CD14-positive monocyte (primary cell): ENCODE measurements around the gene GALK2. TPM values are rescaled to one million over a fixed set of nuclear protein-coding genes. Genes with fewer than 3 reads are reported as not detected.

Source experiments
- DNase-seq, 3 donors: peaks; one replicate each; pipeline ENCODE4 v3.0.0-alpha.2; 2011 to 2022
- H2AFZ ChIP-seq: 2 replicates; pipeline ENCODE4 v1.6.0; 2012; ENCODE audit warnings: mild to moderate bottlenecking, low read depth, low read length, inconsistent platforms; ENCODE audit not compliant: insufficient read depth, poor library complexity, severe bottlenecking
- H3K27ac ChIP-seq, 2 donors: 1 replicate in 1 of 2; 2 replicates in 1 of 2; pipeline ENCODE4 v1.5.1; 2012 to 2013; ENCODE audit warnings: low read length in 2 of 2, control low read depth in 1 of 2, inconsistent platforms in 1 of 2, low read depth in 1 of 2, mild to moderate bottlenecking in 1 of 2
- H3K27me3 ChIP-seq, 2 donors: one replicate each; pipeline versions ENCODE4 v1.6.0 to v1.6.1; 2011 to 2013; ENCODE audit warnings: low read length in 2 of 2; ENCODE audit not compliant: control insufficient read depth in 2 of 2, insufficient read depth in 2 of 2
- H3K36me3 ChIP-seq, 2 donors: replicated peaks in 1 of 2; 1 replicate in 1 of 2; 2 replicates in 1 of 2; pipeline versions ENCODE4 v1.5.1 to v1.6.1; 2012 to 2013; ENCODE audit warnings: low read length in 2 of 2, control low read depth in 1 of 2, inconsistent platforms in 1 of 2, mild to moderate bottlenecking in 1 of 2; ENCODE audit not compliant: insufficient read depth in 2 of 2, control insufficient read depth in 1 of 2
- H3K4me1 ChIP-seq, 2 donors: 1 replicate in 1 of 2; 2 replicates in 1 of 2; pipeline versions ENCODE4 v1.5.1 to v1.6.1; 2012 to 2013; ENCODE audit warnings: low read length in 2 of 2, control low read depth in 1 of 2, inconsistent platforms in 1 of 2, mild to moderate bottlenecking in 1 of 2, moderate library complexity in 1 of 2; ENCODE audit not compliant: insufficient read depth in 2 of 2, control insufficient read depth in 1 of 2
- H3K4me2 ChIP-seq: replicated peaks from 2 replicates; pipeline ENCODE3; 2012; ENCODE audit warnings: low read length, moderate library complexity, mild to moderate bottlenecking; ENCODE audit not compliant: poor library complexity, severe bottlenecking; ENCODE audit errors: extremely low read depth
- H3K4me3 ChIP-seq, 3 experiments: fragments of 200-600 bp in 1 of 3; sonication (generic) in 1 of 3; replicated peaks in 1 of 3; 1 replicate in 2 of 3; 2 replicates in 1 of 3; pipeline ENCODE4 v1.5.1; 2011 to 2013; ENCODE audit warnings: low read length in 3 of 3, mild to moderate bottlenecking in 3 of 3, control low read depth in 2 of 3, low read depth in 2 of 3, inconsistent platforms in 1 of 3, moderate library complexity in 1 of 3
- H3K79me2 ChIP-seq: 2 replicates; pipeline ENCODE4 v1.6.0; 2012; ENCODE audit warnings: mild to moderate bottlenecking, control low read depth, inconsistent platforms, low read length, moderate library complexity; ENCODE audit not compliant: insufficient read depth
- H3K9ac ChIP-seq: 2 replicates; pipeline ENCODE4 v1.6.0; 2017; ENCODE audit warnings: low read length, mild to moderate bottlenecking; ENCODE audit not compliant: insufficient read depth, poor library complexity, severe bottlenecking
- H3K9me3 ChIP-seq, 2 donors: replicated peaks in 1 of 2; 1 replicate in 1 of 2; 2 replicates in 1 of 2; pipeline versions ENCODE4 v1.5.1 to v1.6.1; 2012 to 2013; ENCODE audit warnings: low read length in 2 of 2, control low read depth in 1 of 2; ENCODE audit not compliant: control insufficient read depth in 1 of 2, insufficient read depth in 1 of 2
- H4K20me1 ChIP-seq: 2 replicates; pipeline ENCODE4 v1.6.0; 2012; ENCODE audit warnings: mild to moderate bottlenecking, low read length, control low read depth, moderate library complexity; ENCODE audit not compliant: insufficient read depth
- H3K27ac Mint-ChIP-seq, 7 donors: one replicate each; pipeline ENCODE4 v1.8.0; 2020; ENCODE audit warnings: mild to moderate bottlenecking in 7 of 7, mixed read lengths in 7 of 7, moderate library complexity in 6 of 7, inconsistent platforms in 2 of 7
- H3K27me3 Mint-ChIP-seq, 3 donors: one replicate each; pipeline ENCODE4 v1.8.0; 2021 to 2022; ENCODE audit warnings: low read depth in 3 of 3, mild to moderate bottlenecking in 3 of 3, mixed read lengths in 3 of 3, moderate library complexity in 3 of 3, inconsistent platforms in 1 of 3
- H3K36me3 Mint-ChIP-seq, 2 donors: one replicate each; pipeline ENCODE4 v1.8.0; 2020; ENCODE audit warnings: mixed read lengths in 2 of 2, inconsistent platforms in 1 of 2, mild to moderate bottlenecking in 1 of 2
- H3K4me1 Mint-ChIP-seq: one replicate; pipeline ENCODE4 v1.8.0; 2020; ENCODE audit warnings: mild to moderate bottlenecking, mixed read lengths
- H3K4me3 Mint-ChIP-seq, 2 donors: one replicate each; pipeline ENCODE4 v1.8.0; 2020; ENCODE audit warnings: mild to moderate bottlenecking in 2 of 2, mixed read lengths in 2 of 2, moderate library complexity in 1 of 2
- H3K9me3 Mint-ChIP-seq, 7 donors: one replicate each; pipeline ENCODE4 v1.8.0; 2020 to 2022; ENCODE audit warnings: mixed read lengths in 7 of 7, mild to moderate bottlenecking in 6 of 7, moderate library complexity in 6 of 7, inconsistent platforms in 2 of 7
- CTCF ChIP-seq: fragments of 200-600 bp; IDR thresholded peaks from one replicate; pipeline ENCODE4 v1.8.0; 2022; ENCODE audit warnings: antibody characterized with exemption, mild to moderate bottlenecking
- WGBS: methylation state at CpG from one replicate; pipeline ENCODE4 v1.1.5; 2013; ENCODE audit warnings: missing lambda C conversion rate; ENCODE audit not compliant: insufficient coverage; 5-methylcytosine and 5-hydroxymethylcytosine counted together
- intact Hi-C, 2 donors: fragments of 100-400 bp; cut with micrococcal nuclease; formaldehyde crosslinking; loops; one replicate each; pipeline versions ENCODE4 v1.15.0 to v1.15.1; 2023
- polyA plus RNA-seq, 3 donors: library from polyadenylated mRNA; depleted of rRNA in 1 of 3; unstranded in 2 of 3; stranded (reverse) in 1 of 3; fragments of 300-500 nt in 2 of 3; fragments of >200 nt in 1 of 3; fragmentation: Illumina TruSeq in 2 of 3; gene quantifications; 1 replicate in 2 of 3; 2 replicates in 1 of 3; pipeline ENCODE4 v1.2.3, GENCODE V29; 2012 to 2021

The GALK2 gene
- polyA plus RNA-seq, 3 donors, result 14.2 to 16.9 (median 14.5) TPM

- H3K27ac Mint-ChIP-seq, result peak overlapping the region; percentile 91 to 99 (median 95)
- H3K4me3 Mint-ChIP-seq, result peak overlapping the region; percentile 96 to 97
- no peaks in the 10 kb centered on the region for H3K36me3 Mint-ChIP-seq
- Histone ChIP-seq H3K79me2 (peaks cover 71% of the 10 kb centered on the region), H3K27ac (peak overlapping the region; percentile 86 to 89), H2AFZ (peak overlapping the region; percentile 96), H3K4me2 (peak overlapping the region; percentile 97), H3K9me3 (no peaks in the 10 kb centered on the region), H3K9ac (peak overlapping the region; percentile 90), H3K4me1 (peaks cover 14 to 33% of the 10 kb centered on the region in 2 donors), H3K4me3 (peak overlapping the region; percentile 92 to 97 (median 95)), H4K20me1 (peaks cover 19% of the 10 kb centered on the region), H3K27me3 (no peaks in the 10 kb centered on the region), H3K36me3 (no peaks in the 10 kb centered on the region)
- whole genome bisulfite sequencing, result 0% methylated on average over 16 of the region's 26 CpGs
- peak in 2 of 3 donors; percentile 7 to 8 for DNase-seq
- no peaks in the 10 kb centered on the region for H3K9me3 Mint-ChIP-seq
- no peak for TF ChIP-seq CTCF
- peaks cover 38% of the 10 kb centered on the region for H3K4me1 Mint-ChIP-seq
- H3K27me3 Mint-ChIP-seq, result no peaks in the 10 kb centered on the region
- intact Hi-C loops, result loop anchor here (5.0 to 10.0 kb wide), 3 partner anchors 111 to 469 kb away; partner anchors contain the start of genes SECISBP2L (in 2 of the 2), CEP152 (in 1 of the 2), DTWD1 (in 1 of the 2) and FAM227B (in 1 of the 2)
Measured at GRCh38 chr15:49155834-49156627, 14.0 kb upstream of the GALK2 start.

DNA sequence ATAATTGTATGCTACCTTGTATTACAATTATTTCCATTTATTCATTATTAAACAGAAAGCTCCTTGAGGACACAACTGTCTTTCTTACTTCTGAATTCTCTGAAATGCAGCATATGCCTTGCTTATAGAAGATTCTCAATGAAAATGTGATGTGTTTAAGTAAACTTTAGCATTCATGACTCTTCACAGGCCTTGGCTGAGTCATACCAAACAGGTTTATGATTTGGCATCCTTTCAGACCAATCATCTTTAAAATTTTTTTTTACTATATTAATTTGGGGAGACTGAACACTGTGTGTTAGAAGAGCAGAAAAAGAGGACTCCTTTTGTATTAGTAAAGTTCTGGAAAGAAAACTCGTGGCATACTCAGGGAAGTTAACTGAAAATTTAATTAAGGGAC, 6.4 kb upstream of the GALK2 start:
- no peak overlapping the region for H3K4me3 Mint-ChIP-seq
- H3K27ac ChIP-seq, result no peak overlapping the region
- peaks cover 0 to 13% of the 10 kb centered on the region in 2 donors for H3K36me3 ChIP-seq
- H3K4me1 ChIP-seq, result no peaks in the 10 kb centered on the region
- no peaks in the 10 kb centered on the region for H3K9me3 ChIP-seq
- H3K4me2 ChIP-seq, result no peak overlapping the region
- no peaks in the 10 kb centered on the region for H3K27me3 Mint-ChIP-seq
- H3K4me1 Mint-ChIP-seq, result no peaks in the 10 kb centered on the region
- no peak for DNase-seq
- H3K36me3 Mint-ChIP-seq, result peaks cover 10 to 13% of the 10 kb centered on the region in 2 donors
- no peak overlapping the region for H2AFZ ChIP-seq
- peaks cover 1% of the 10 kb centered on the region for H3K79me2 ChIP-seq
- H3K27ac Mint-ChIP-seq, result no peak overlapping the region
- whole genome bisulfite sequencing, result no CpG with 5 or more reads among the region's 1 CpG
- peaks cover 0 to 2% (median 0%) of the 10 kb centered on the region in 7 donors for H3K9me3 Mint-ChIP-seq
- no peaks in the 10 kb centered on the region for H4K20me1 ChIP-seq
- intact Hi-C loops, result no loop called here
- H3K27me3 ChIP-seq, result no peaks in the 10 kb centered on the region
- H3K9ac ChIP-seq, result no peak overlapping the region
- TF ChIP-seq CTCF, result no peak
- no peak overlapping the region for H3K4me3 ChIP-seq
